PC-9 (cell line): ENCODE results near the gene FAM43A.

ENCODE experiments used
- EZH2 ChIP-seq: fragments of 200-600 bp; sonication (generic); IDR thresholded peaks from 2 replicates; pipeline ENCODE4 v1.8.0; 2017; ENCODE audit warnings: antibody characterized with exemption, low read depth
- TF ChIP-seq, protein P1 (sequence below): fragments of 200-600 bp; sonication (generic); conservative IDR thresholded peaks from 2 replicates; pipeline ENCODE4 v1.6.1; 2017; ENCODE audit warnings: mixed run types, antibody characterized with exemption, mild to moderate bottlenecking, moderate library complexity

DNA sequence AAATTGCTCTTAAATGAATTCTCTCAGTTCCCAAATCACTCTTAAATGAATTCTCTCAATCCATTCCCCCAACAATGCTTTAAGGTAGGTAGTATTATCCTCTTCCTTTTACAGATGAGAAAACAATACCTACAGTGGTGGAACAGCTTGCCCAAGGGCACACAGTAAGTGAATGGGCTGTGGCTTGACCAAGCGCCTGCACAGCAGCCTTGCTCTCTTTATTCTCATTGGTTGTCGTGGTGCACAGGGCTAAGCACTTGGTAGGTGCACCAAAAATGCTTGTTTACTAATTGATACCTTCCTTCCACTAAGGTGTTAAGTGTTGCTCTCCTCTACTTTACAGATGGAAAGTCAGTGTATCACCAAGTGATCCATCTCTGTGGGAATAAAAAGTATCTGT is 43.3 kb downstream of the FAM43A start:
- TF ChIP-seq, protein P1, sequence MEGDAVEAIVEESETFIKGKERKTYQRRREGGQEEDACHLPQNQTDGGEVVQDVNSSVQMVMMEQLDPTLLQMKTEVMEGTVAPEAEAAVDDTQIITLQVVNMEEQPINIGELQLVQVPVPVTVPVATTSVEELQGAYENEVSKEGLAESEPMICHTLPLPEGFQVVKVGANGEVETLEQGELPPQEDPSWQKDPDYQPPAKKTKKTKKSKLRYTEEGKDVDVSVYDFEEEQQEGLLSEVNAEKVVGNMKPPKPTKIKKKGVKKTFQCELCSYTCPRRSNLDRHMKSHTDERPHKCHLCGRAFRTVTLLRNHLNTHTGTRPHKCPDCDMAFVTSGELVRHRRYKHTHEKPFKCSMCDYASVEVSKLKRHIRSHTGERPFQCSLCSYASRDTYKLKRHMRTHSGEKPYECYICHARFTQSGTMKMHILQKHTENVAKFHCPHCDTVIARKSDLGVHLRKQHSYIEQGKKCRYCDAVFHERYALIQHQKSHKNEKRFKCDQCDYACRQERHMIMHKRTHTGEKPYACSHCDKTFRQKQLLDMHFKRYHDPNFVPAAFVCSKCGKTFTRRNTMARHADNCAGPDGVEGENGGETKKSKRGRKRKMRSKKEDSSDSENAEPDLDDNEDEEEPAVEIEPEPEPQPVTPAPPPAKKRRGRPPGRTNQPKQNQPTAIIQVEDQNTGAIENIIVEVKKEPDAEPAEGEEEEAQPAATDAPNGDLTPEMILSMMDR: no peak
- no peak for TF ChIP-seq EZH2
